Stimulated activated CD8-positive, alpha-beta memory T cell treated with anti-CD3 and anti-CD28 coated beads, Interleukin-15, amount 100 ng/mL, for 24 hours (primary cell): ENCODE data around the gene SYT1.
"Not testable (repeated sequence)": the region's sequence is repeated elsewhere in the genome, so short reads cannot be mapped to it uniquely, and the experiment has no call there.

Experiments used
- DNase-seq: peaks from one replicate; pipeline ENCODE4 v3.0.0-alpha.2; 2020; ENCODE audit warnings: low read depth

The SYT1 gene

DNA sequence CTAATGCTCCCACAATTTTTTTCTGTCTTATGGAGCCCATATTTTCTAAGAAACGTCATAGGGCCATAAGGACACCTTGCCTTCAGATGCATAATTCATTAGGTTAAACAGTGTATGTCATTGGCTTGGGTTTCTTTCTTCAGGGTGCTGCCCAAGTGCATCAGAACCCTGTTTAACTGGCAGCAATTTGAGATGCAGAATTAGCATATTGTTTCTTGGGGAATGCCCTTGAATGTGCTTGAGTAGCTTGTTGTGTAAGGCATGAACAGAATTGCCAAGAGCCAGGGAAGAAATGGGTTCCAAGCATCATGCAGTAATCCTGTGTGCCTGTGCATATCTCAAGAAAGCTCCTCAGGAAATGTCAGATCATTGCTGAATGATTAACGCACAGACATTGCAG lies 277.2 kb downstream of the SYT1 start:
- no peak for DNase-seq

DNA sequence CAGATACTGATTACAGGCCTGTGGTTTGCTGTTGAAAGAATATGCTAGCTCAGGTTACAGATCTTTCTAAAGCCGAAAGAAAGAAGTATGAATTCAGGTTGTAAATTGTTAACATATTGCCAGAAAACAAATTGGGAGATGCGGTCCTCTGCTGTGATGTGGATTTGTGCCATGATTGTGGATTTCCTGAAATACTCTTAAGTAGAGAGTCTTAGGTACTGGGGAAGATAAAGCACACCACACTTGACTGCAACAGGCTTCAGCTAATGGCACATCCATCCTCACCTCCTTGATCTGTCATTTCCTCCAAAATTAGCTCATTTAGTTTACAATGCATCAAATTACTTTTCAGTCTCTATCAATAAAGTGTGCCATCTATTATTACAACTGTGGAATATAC lies 279.2 kb downstream of the SYT1 start:
- no peak for DNase-seq

DNA sequence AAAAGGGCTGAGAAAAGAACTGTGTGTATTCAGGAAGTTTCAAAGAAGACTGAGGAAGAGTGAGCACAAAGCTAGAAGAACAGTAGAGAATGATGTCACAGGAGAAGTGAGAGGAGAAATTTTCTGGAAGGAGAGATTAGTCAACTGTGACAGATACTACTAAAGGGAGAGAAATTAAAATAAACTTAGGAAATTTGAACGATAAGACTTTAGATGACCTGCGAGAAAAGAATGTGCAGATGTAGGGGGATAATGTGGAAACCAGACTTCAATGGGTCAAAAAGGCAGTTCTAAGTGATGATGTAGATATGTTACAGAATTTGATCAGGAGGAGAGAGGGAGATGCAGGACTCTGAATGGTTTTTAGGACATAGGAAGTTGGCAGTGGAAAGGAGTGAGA lies 287.4 kb downstream of the SYT1 start:
- DNase-seq: no peak

DNA sequence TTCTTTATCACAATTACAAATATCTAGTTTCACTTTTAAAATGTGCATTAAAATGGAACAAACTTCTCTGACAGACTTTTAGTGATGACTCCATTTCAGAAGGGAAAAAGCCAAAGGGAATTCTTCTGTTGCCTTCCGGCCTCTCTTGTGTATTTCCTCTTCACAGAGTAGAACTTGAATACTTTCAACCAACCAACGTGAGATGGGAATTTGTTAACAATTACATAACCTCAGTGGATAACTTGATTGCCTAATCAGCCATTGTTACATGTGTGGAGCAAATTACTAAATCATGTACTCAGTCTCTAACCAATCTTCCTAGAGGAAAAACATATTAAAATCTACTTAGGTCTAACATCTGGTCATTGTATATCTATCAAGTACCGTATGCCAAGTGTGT lies 291.1 kb downstream of the SYT1 start:
- DNase-seq: no peak

DNA sequence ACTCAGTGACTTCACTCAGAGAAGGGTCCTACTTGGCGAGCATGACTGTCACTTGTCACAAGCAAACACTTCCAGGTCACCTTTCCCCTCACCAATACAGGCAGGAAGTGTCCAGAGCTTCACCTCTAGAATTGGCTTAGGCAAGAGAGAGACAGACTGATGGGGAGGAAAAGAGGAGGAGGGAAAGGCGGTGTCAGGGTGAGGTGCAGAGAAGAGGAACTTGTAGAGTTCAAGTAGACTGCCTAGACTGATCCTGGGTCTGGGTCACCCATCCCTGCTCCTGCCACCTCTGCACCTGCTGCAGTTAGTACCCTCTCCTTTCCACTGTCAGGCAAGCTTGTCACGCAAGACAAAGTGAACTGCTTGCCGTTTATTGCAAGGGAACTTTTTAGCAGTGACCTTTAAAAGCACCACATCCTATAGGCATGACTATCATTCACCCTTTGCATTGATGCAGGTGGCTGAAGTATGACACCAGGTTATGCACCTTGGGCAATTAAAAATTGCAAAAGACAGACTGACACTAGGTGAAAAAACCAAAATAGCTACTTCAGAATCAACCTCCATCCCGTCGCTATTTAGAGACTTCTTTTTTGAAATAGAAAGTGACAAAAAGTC lies 292.4 kb downstream of the SYT1 start:
- no peak for DNase-seq

DNA sequence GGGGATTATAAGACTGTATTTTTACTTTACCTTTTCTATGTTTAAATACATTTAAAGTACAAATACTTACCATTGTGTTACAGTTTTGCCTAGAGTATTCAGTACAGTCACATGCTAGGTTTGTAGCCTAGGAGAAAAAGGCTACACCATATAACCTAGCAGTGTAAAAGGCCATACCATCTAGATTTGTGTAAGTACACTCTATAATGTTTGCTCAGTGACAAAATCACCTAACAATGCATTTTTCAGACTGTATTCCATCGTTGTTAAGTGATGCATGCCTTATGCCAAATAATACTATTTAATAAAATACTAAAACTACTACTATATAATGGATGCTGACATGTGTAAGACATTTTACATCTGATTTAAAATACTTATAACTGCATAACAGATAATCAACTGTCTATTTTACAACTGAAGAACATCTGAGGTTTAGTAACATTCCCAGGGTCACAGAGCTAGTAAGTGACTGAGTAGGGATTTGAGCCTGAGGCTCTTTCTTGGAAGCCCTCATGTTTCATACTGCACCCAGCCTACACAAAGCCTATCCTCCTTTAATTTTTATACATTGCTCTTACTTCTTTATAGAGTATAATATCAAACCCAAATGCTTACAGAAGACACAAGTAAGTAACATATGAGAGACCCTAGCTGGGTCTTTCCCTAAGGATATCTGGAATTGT lies 296.8 kb downstream of the SYT1 start:
- DNase-seq: no peak

DNA sequence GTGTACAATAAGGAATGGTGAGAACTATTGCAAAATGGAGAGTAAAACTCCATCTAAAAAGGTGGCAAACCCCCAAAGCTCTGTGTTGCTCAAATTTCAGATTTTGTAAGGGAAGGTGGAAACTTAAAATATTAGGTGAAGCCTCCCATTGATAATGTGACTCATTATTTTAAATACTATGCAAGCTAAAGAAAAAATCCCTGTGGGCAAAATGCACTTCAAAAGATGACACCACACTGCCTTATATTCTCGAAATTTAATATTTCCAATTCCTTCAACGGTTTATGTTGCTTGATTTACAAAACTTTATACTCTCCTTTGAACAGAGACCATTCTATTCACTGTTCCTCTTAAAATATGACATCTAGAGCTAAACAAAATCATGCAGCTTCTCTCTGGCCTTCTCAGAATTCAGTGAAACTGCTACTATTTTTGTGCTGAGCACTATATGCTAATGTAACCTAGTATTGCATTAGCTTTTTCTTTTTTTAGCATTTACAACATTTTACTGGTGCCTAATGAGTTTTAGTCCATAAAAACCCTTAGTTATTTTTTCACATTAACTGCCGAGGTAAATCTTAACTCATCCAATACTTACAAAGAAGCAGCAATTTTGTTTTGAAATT lies 297.7 kb downstream of the SYT1 start:
- DNase-seq: no peak

DNA sequence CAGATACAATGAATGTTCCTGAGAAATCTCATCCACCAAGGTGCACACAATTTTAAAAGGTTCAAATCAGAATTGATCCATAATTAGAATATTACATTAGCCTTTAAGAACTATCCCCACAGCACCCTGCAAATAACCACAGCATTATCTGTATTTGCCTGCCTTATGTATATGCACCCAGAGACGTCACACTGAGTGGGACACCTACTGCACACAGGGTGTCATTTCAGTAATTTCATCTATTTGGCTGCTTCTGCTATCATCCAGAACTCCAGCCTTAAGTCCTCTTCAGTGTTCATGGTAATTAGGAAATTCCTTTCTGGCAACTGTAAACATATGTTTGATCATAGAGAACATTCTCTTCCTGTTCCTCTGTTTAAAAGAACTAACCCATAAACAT lies 298.4 kb downstream of the SYT1 start:
- DNase-seq: no peak

DNA sequence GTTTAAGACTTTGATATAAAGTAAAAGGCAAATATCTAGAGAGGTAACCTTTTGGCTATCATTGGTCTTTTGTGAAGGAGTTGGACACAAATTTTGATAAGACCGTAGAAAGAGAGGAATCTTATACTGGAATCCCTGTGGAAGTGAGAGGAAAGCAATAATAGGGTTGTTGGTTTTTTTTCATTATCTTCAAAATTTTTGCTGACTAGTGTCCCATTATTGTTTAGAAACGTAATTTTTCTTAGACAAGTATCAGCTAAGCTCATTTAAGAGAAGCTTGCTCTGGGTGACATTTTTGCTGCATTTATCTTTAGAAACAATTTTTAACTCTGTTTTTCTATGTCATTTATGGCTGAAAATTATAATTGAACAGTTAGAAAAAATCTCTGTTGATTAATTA lies 300.3 kb downstream of the SYT1 start:
- no peak for DNase-seq

DNA sequence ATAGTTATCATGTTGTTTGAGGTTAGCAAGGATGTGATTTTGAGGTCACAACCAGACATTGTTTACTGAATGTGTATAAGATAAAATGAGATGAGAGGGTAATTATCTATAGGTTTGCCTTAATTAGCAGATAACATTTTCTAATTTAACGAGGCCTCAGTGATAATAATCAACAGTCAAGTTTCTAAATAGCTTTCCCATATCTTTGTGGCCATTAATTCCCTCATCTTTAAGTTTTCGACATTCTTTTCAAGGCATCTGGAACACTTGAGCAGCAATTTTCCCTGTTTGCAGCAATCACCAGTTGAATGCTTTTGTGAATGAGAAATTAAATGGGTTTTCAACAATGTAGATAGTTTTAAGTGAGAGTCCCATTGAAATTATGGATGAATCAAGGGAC lies 304.1 kb downstream of the SYT1 start:
- no peak for DNase-seq

DNA sequence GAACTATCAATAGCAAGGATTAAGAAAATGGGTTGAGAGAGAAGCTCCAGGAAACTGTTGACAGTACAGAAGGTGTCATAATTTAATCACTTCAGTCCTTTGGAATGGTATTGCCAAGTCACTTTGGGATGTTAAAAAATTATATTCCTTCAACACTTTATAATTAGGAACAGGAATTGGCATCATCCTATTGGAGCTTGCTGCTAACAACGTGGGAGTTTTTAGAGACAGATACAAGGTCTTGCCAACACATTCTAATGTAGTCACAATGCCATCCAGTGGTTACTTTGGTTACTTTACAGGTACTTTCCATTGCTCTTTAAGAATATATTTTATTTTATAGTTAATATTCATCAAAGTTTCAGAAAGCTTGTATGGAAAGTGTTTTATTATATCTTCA lies 310.1 kb downstream of the SYT1 start:
- no peak for DNase-seq

DNA sequence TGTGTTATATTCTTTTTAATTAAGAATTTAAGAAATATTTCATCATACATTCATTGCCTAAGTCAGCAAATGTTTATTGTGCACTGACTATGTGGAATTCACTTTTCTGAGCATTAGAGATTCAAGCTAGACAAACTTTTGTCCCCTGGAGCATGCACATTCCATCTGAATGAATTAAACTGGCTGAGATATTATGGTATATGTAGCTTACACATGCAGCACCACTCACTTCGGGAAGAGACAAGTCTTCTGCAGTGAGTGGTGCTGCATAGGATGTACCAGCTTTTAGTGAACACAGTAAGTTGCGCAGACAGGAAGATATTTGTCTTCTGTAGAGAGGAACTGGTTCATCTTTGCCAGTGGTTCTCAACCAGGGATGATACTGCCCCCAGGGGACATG lies 318.4 kb downstream of the SYT1 start:
- DNase-seq: no peak

DNA sequence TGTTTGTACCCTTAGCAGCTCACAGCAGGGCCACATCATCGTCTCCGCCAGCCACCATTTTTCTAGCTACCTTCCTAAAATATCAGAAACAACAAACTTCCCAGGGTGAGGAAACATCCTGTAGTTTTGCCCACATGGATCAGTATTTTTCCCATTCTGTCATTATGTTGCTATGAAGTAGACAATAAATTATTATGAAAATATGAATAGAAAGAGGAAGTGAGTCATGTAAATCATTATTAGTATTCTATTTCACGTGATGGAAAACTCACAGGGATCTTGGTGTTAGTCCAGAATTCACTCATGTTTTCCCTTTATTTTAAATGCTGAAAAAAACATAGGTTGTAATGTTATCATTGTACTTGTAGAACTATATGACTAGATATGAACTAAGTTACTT lies 319.4 kb downstream of the SYT1 start:
- DNase-seq: no peak

DNA sequence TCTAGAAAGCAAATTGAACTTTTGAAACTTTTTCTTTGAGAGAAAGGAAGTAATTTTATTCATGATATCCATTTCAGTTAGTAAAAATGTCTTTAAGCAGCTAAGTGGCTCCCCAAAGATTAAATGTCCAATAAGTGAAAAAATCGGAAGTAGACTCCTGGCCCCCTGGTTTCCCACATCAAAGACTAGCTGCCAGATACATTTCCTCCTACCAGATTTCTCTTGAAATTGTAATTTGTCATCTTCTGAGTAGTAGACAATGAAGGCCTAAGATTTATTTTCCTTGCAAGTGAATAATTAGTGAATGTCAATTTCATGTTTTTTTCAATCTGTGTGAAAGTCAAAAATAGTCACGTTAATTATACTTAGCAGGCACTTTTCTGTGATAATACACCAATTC lies 321.9 kb downstream of the SYT1 start:
- DNase-seq: no peak

DNA sequence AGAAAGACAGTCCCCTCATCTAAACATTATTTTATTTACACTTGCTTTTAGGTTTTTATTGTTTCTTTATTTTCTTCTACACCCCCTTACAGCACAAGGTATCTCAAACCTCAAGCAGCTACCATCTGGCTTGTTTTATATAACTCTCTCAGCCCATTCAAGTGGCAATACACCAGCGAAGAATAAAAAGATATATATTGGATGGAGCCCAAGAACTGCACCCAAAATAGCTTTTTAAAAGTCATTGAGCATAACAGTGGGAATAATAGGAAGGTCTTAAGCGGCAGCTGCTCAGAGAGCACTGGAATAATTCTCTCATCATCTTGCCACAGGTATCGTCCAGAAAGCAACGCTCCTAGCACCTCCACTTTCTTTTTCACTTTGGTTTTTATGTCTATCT lies 322.5 kb downstream of the SYT1 start:
- no peak for DNase-seq

DNA sequence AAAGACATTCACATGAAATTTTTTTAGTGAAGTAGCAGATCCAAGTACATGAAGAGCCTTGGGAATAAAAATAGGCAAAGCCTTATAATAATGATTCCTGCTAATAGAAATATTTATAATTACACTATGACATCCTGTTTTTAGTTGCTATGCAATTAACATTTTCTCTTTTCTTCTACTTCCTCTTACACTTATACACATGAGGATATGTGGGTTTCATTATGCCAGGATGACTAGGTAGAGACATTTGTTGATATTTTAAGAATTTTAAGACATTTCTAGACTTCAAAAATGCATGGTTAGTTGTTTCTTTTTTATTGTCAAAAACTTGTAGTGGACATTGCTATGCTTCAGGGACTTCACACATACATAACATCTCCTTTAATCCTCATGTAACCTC lies 326.8 kb downstream of the SYT1 start:
- no peak for DNase-seq

DNA sequence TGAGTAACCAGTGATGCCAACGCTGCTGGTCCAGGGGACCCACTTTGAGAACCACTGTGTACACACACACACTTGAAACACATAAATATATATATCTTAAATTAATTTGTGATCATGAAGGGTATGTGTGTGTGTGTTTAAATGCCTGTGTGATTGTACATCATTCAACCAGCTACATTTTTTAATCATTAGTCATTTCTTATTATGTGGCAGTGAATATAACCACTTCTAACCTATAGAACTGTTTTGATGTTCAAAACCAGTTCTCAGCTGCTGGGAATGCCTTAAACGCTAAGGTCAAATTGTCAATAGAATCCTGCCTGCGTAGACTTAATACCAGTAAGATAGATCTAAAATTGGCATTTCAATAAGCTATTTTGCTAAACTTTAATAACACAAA lies 330.0 kb downstream of the SYT1 start:
- no peak for DNase-seq

DNA sequence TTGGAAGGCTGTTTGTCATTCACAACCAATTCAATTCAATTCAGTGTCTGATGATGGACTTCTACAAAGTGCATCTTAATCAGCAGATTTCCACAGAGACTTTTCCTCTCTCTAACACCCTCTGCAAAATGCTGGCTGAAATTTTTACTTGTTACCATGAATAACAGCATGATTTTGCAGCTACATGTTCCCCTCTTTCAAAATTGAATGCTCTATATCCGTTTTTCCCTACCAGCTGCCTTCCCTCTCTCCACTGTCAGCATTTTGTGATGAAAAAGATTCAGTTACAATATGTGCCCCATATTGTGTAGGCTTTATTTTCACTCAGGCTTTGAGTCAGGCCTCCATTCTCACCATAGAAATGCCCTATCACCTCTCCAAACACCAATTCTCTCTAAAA lies 334.6 kb downstream of the SYT1 start:
- no peak for DNase-seq

DNA sequence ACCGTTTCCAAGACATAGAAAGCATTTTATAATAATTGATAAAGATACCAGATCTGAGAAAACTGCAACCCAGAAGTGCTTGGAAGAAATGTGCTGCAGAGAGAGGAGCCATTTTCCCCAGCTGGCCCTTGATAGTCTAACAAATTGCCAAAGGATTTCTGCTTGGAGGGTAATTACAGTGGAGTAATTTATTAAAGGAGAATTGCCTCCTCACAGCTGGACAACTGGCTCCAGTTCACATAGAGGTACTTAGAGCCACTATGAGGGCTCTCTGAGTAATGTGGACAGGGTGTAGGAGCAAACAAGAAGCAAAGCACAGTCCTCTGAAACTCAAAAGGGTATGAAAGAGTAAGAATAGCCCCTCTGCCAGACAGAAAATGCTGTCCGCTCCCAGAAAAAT lies 335.6 kb downstream of the SYT1 start:
- no peak for DNase-seq

DNA sequence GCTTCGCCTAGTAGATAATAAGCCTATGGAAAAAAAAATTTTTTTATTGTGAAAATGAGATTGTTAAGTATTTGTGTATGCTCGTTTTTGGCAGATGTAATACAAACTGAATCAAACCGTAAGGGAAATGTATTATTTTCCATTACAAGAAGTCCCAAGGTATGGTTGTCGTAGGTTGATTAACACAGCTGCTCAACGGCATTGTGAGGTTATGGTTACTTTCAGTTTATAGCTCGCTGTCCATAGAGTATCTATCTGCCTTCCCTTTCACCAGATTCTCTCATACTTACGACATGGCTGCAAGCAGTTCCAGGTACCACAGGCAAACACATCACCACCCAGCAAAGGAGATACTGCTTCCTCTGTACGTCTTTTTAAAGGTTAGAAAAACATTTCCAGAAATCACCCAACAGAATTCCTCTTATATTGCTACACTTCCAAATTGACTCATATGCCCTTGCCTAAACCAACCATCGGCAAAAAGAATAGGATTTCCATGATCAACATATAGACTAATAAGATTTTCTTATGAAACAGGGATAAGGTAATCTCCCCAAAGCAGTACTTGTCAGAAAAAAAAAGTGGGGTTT lies 338.6 kb downstream of the SYT1 start:
- no peak for DNase-seq

DNA sequence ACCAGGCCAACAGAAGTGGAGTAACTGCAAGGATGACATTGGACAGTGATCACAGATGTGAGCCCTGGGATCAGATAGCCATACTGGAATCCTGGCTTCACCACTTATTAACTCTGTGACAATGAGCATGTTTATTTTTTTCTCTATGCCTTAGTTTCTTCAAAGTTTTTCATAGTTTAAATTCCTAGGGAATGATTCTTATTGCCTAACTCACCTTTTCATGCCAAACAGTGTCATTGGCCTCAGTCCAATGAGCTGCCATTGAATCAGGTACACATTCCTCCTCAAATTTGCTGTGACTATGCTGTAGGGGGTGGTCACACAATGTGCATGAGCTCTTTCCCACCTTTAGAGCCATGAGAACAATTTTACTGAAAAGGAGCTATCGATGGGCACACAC lies 342.3 kb downstream of the SYT1 start:
- no peak for DNase-seq

DNA sequence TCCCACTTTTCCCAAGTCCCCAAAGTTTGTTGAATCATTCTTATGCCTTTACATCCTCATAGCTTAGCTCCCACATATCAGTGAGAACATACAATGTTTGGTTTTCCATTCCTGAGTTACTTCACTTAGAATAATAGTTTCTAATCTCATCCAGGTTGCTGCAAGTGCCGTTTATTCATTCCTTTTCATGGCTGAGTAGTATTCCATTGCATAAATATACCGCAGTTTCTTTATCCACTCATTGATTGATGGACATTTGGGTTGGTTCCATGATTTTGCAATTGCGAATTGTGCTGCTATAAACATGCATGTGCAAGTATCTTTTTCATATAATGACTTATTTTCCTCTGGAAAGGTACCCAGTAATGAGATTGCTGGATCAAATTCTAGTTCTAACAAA lies 345.8 kb downstream of the SYT1 start:
- not testable (repeated sequence) for DNase-seq

DNA sequence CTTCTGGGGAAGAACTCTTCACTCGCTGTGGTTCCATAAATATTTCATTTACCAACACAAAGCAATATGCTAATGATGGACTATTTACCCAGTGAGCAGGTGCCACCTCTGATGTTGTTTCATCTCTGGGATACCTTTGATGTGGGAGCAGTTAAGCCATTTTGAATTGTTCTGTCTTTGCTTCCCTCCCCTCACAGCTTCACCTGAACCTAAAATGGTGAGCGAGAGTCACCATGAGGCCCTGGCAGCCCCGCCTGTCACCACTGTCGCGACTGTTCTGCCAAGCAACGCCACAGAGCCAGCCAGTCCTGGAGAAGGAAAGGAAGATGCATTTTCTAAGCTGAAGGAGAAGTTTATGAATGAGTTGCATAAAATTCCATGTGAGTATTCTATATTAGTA lies 352.7 kb downstream of the SYT1 start:
- DNase-seq: no peak

DNA sequence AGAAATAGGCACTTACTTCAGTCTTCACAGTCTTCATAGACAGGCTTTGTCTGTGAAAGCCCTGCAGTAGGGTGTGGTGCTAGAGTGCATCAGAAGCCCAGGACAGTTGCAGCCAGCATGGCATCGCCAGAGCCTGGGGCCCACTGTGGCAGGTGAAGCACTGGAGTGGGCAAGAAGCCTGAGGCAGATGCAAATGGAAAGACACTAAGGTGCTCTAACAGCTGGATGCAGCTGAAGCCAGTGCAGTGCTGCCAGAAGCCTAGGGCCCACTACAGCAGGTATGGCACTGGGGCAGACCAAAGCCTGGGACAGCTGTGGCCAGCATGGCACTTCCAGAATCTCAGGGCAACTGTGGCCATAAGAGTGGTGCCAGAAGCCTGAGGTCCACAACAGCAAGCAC lies 358.6 kb downstream of the SYT1 start:
- no peak for DNase-seq
